K562 (cell line): Measurements from ENCODE around the gene SVOP. TPM values are rescaled to one million over a fixed set of nuclear protein-coding genes. Genes with fewer than 3 reads are reported as not detected.

Experiments used
- BDP1 ChIP-seq: IDR thresholded peaks from 3 replicates; pipeline ENCODE4 v1.6.1; 2011; ENCODE audit not compliant: insufficient read length, insufficient read depth
- CXXC5 ChIP-seq: fragments of 250-450 bp; sonication (Bioruptor Pico); IDR thresholded peaks from 2 replicates; pipeline ENCODE4 v1.8.0; 2022; ENCODE audit warnings: inconsistent platforms, mild to moderate bottlenecking, moderate library complexity
- ETV1 ChIP-seq: fragments of 450-650 bp; conservative IDR thresholded peaks from 2 replicates; pipeline ENCODE4 v1.6.1; 2016; ENCODE audit warnings: missing genetic modification characterization, control low read depth, low read depth, missing compliant biosample characterization
- NRF1 ChIP-seq, 2 experiments: fragments of 450-650 bp; IDR thresholded peaks in 1 of 2; conservative IDR thresholded peaks in 1 of 2; 2 replicates each; pipeline ENCODE4 v1.6.1; 2014; ENCODE audit warnings: mild to moderate bottlenecking in 2 of 2
- REST ChIP-seq, 2 experiments: fragments of 450-650 bp; formaldehyde crosslinking in 1 of 2; IDR thresholded peaks; 2 replicates each; pipeline versions ENCODE4 v1.4.0 to v1.6.1; 2014 to 2020; ENCODE audit warnings: mild to moderate bottlenecking in 2 of 2, borderline replicate concordance in 1 of 2, low read depth in 1 of 2
- SNAPC5 ChIP-seq: fragments of 250-450 bp; sonication (Bioruptor Pico); IDR thresholded peaks from 2 replicates; pipeline ENCODE4 v1.8.0; 2021; ENCODE audit warnings: moderate library complexity, mild to moderate bottlenecking, inconsistent platforms
- TGIF2 ChIP-seq: sonication (generic); formaldehyde crosslinking; IDR thresholded peaks from 2 replicates; pipeline ENCODE4 v1.8.1; 2022; ENCODE audit warnings: mild to moderate bottlenecking, missing genetic modification reagents, moderate library complexity
- ZNF121 ChIP-seq: sonication (generic); formaldehyde crosslinking; conservative IDR thresholded peaks from 2 replicates; pipeline ENCODE4 v1.8.0; 2022; ENCODE audit warnings: missing genetic modification reagents
- polyA plus RNA-seq, 8 experiments: library from polyadenylated mRNA; depleted of rRNA in 4 of 8; stranded (reverse) in 5 of 8; unstranded in 3 of 8; fragments of >200 nt; fragmentation: Nextera tagmentation in 2 of 8; fragmentation: Illumina TruSeq in 1 of 8; extraction: Ambion mirVana in 2 of 8; extraction: Trizol in 1 of 8; gene quantifications; 2 replicates each; pipeline versions ENCODE4 v1.2.1 to v1.2.3, GENCODE V29; 2011 to 2014; ENCODE audit warnings: inconsistent platforms in 1 of 8, missing spikeins in 1 of 8
- total RNA-seq, 7 experiments: library from RNA; depleted of rRNA in 6 of 7; stranded (reverse); fragments of >200 nt in 6 of 7; fragmentation: Illumina TruSeq in 2 of 7; extraction: Trizol in 2 of 7; gene quantifications; 2 replicates each; pipeline versions ENCODE4 v1.2.1 to v1.2.3, GENCODE V29; 2011 to 2021; ENCODE audit warnings: low replicate concordance in 1 of 7
- TF ChIP-seq, protein P1 (sequence below): sonication (generic); formaldehyde crosslinking; IDR thresholded peaks from 2 replicates; pipeline ENCODE4 v1.8.1; 2023; ENCODE audit warnings: missing genetic modification reagents, mild to moderate bottlenecking, borderline replicate concordance
- TF ChIP-seq, protein P2 (sequence below): sonication (generic); formaldehyde crosslinking; IDR thresholded peaks from 2 replicates; pipeline ENCODE4 v1.8.0; 2022; ENCODE audit warnings: missing genetic modification reagents, mild to moderate bottlenecking, borderline replicate concordance

The SVOP gene
- total and polyA plus RNA-seq, 9 of the 15 experiments (the other 6 are each of a cell fraction or from before 2014, with no cell fraction given), result 0.01 to 0.09 (median 0.06) TPM; not detected in 1

DNA sequence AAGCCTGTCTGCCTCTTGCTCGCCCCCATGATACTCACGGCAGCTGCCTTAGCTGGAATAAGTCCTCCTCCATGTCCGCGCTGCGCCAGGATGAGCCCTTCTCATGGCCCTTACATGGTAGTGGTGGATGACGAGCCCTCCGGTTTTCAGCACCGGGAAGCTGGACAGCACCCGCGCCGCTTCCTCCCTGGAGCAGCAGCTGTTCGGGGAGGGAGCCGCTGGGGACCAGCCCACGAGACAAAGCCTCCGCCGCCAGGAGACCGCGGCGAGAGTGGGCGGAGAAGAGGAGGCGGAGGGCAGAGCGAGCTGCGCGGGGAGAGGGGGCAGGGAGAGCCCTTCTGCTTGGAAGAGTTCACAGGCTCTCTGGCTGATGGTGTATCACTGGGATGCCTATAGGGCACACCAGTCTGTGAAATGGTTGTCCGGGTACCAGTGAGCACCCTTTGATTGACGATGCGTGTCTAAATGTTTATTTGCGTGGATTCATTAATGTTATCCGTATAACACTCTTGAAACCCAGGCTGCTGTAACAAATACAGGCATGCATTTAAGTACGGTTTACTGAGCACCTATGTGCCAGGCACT is at the start of gene SVOP (continued):
- TF ChIP-seq, protein P1, sequence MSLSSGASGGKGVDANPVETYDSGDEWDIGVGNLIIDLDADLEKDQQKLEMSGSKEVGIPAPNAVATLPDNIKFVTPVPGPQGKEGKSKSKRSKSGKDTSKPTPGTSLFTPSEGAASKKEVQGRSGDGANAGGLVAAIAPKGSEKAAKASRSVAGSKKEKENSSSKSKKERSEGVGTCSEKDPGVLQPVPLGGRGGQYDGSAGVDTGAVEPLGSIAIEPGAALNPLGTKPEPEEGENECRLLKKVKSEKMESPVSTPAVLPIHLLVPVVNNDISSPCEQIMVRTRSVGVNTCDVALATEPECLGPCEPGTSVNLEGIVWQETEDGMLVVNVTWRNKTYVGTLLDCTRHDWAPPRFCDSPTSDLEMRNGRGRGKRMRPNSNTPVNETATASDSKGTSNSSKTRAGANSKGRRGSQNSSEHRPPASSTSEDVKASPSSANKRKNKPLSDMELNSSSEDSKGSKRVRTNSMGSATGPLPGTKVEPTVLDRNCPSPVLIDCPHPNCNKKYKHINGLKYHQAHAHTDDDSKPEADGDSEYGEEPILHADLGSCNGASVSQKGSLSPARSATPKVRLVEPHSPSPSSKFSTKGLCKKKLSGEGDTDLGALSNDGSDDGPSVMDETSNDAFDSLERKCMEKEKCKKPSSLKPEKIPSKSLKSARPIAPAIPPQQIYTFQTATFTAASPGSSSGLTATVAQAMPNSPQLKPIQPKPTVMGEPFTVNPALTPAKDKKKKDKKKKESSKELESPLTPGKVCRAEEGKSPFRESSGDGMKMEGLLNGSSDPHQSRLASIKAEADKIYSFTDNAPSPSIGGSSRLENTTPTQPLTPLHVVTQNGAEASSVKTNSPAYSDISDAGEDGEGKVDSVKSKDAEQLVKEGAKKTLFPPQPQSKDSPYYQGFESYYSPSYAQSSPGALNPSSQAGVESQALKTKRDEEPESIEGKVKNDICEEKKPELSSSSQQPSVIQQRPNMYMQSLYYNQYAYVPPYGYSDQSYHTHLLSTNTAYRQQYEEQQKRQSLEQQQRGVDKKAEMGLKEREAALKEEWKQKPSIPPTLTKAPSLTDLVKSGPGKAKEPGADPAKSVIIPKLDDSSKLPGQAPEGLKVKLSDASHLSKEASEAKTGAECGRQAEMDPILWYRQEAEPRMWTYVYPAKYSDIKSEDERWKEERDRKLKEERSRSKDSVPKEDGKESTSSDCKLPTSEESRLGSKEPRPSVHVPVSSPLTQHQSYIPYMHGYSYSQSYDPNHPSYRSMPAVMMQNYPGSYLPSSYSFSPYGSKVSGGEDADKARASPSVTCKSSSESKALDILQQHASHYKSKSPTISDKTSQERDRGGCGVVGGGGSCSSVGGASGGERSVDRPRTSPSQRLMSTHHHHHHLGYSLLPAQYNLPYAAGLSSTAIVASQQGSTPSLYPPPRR (CRISPR knock-in tag), result no peak
- TF ChIP-seq REST (IDR thresholded peaks at IDR 0.05; ENCODE audit: borderline replicate concordance) (peak; percentile 99), REST (CRISPR knock-in tag; IDR thresholded peaks at IDR 0.05; ENCODE audit: low read depth) (peak; percentile 98), NRF1 (conservative IDR thresholded peaks at IDR 0.05 in 1 of 2, IDR thresholded peaks at IDR 0.05 in 1 of 2) (peak in 1 of 2 experiments; percentile 28; a peak in 2 of 4 replicates), CXXC5 (CRISPR knock-in tag) (peak; percentile 52), SNAPC5 (no peak), ETV1 (tag) (peak; percentile 49; the same call in 1 of the 2 replicates), BDP1 (no peak), TGIF2 (CRISPR knock-in tag) (peak; percentile 57; the same call in 1 of the 2 replicates), ZNF121 (CRISPR knock-in tag) (no peak)
- TF ChIP-seq, protein P2, sequence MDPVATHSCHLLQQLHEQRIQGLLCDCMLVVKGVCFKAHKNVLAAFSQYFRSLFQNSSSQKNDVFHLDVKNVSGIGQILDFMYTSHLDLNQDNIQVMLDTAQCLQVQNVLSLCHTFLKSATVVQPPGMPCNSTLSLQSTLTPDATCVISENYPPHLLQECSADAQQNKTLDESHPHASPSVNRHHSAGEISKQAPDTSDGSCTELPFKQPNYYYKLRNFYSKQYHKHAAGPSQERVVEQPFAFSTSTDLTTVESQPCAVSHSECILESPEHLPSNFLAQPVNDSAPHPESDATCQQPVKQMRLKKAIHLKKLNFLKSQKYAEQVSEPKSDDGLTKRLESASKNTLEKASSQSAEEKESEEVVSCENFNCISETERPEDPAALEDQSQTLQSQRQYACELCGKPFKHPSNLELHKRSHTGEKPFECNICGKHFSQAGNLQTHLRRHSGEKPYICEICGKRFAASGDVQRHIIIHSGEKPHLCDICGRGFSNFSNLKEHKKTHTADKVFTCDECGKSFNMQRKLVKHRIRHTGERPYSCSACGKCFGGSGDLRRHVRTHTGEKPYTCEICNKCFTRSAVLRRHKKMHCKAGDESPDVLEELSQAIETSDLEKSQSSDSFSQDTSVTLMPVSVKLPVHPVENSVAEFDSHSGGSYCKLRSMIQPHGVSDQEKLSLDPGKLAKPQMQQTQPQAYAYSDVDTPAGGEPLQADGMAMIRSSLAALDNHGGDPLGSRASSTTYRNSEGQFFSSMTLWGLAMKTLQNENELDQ (CRISPR knock-in tag), result 0 out of 2 replicates have a peak, but pooled peaks have one; percentile 35
